A549 (cell line): ENCODE measurements around the gene DTNA. TPM values are rescaled to one million over a fixed set of nuclear protein-coding genes. Genes with fewer than 3 reads are reported as not detected.

Experiments
- ATAC-seq, 2 experiments: fragments of 200-7000 bp in 1 of 2; fragments of >200 bp in 1 of 2; cut with Nextera tagmentation in 1 of 2; cut with Tn5 transposase in 1 of 2; 3 replicates each; pipeline versions ENCODE4 v1.8.0 to v1.9.1; 2018 to 2020; ENCODE audit warnings: mild to moderate bottlenecking in 1 of 2, moderate library complexity in 1 of 2
- CTCF ChIA-PET: fragments of 300-600 bp; sonication (Branson Sonifier 250); formaldehyde crosslinking; extraction: SDS; loops from one replicate; lab custom pipeline; 2021; ENCODE audit warnings: antibody characterized with exemption, inconsistent platforms; lab: Yijun Ruan, JAX
- POLR2A ChIA-PET: fragments of 350-600 bp; formaldehyde crosslinking; extraction: SDS; loops from one replicate; lab custom pipeline; 2021; ENCODE audit warnings: antibody characterized with exemption, inconsistent platforms; lab: Yijun Ruan, JAX
- DNase-seq, 2 experiments: peaks; one replicate each; pipeline versions ENCODE4 v3.0.0 to v3.0.0-alpha.2; 2011 to 2016; ENCODE audit warnings: low read depth in 1 of 2, low spot score in 1 of 2
- FAIRE-seq: peaks from 2 replicates; lab custom pipeline; 2011; peaks lifted over from hg19 to GRCh38; lab: Jason Lieb, UNC
- H3K27ac ChIP-seq, 2 experiments: fragments of >200 bp; sonication (Bioruptor Twin); formaldehyde crosslinking; 3 replicates each; pipeline ENCODE4 v1.5.1; 2016 to 2017
- H3K4me1 ChIP-seq: fragments of >200 bp; sonication (Bioruptor Twin); formaldehyde crosslinking; 3 replicates; pipeline ENCODE4 v1.6.1; 2016
- H3K4me2 ChIP-seq: fragments of >200 bp; sonication (Bioruptor Twin); formaldehyde crosslinking; 3 replicates; pipeline ENCODE4 v1.6.1; 2016
- H3K4me3 ChIP-seq: fragments of >200 bp; sonication (Bioruptor Twin); formaldehyde crosslinking; 3 replicates; pipeline ENCODE4 v1.5.1; 2016
- H3K9me3 ChIP-seq: fragments of >200 bp; sonication (Bioruptor Twin); formaldehyde crosslinking; 3 replicates; pipeline ENCODE4 v1.6.1; 2016
- CHD4 ChIP-seq: fragments of 200-600 bp; sonication (generic); IDR thresholded peaks from 2 replicates; pipeline ENCODE4 v1.6.1; 2016; ENCODE audit warnings: antibody characterized with exemption, mild to moderate bottlenecking, borderline replicate concordance
- ESRRA ChIP-seq: fragments of 150-350 bp; IDR thresholded peaks from 2 replicates; pipeline ENCODE4 v1.6.1; 2014; ENCODE audit warnings: mild to moderate bottlenecking, low read length, borderline replicate concordance
- FOSB ChIP-seq: fragments of 250-450 bp; sonication (Bioruptor Pico); IDR thresholded peaks from 2 replicates; pipeline ENCODE4 v1.5.0; 2020; ENCODE audit warnings: mild to moderate bottlenecking, moderate library complexity
- FOXS1 ChIP-seq: fragments of 250-450 bp; sonication (Bioruptor Pico); IDR thresholded peaks from 2 replicates; pipeline ENCODE4 v1.5.0; 2020; ENCODE audit warnings: mild to moderate bottlenecking, moderate library complexity
- KDM1A ChIP-seq: fragments of 200-600 bp; sonication (generic); IDR thresholded peaks from 2 replicates; pipeline ENCODE4 v1.6.1; 2016; ENCODE audit warnings: low read depth, mild to moderate bottlenecking
- POLR2AphosphoS2 ChIP-seq: conservative IDR thresholded peaks from 2 replicates; pipeline ENCODE4 v1.6.1; 2012; ENCODE audit warnings: low read length, improper control_type of control experiment, inconsistent platforms
- RAD21 ChIP-seq, 2 experiments: fragments of >200 bp in 1 of 2; sonication (Bioruptor Twin) in 1 of 2; formaldehyde crosslinking in 1 of 2; IDR thresholded peaks in 1 of 2; conservative IDR thresholded peaks in 1 of 2; 2 replicates in 1 of 2; 3 replicates in 1 of 2; pipeline ENCODE4 v1.6.1; 2012 to 2018; ENCODE audit warnings: inconsistent platforms in 1 of 2
- RNF2 ChIP-seq: fragments of 200-600 bp; sonication (generic); IDR thresholded peaks from 2 replicates; pipeline ENCODE4 v1.6.1; 2016; ENCODE audit warnings: low read depth, mild to moderate bottlenecking, antibody characterized with exemption, moderate library complexity, borderline replicate concordance
- SMC3 ChIP-seq: fragments of >200 bp; sonication (Bioruptor Twin); formaldehyde crosslinking; IDR thresholded peaks from 3 replicates; pipeline ENCODE4 v1.6.1; 2018; ENCODE audit warnings: inconsistent platforms
- ZSCAN20 ChIP-seq: fragments of 250-450 bp; sonication (Bioruptor Pico); IDR thresholded peaks from 2 replicates; pipeline ENCODE4 v1.8.0; 2022; ENCODE audit warnings: mild to moderate bottlenecking, moderate library complexity
- WGBS: methylation state at CpG from one replicate; pipeline ENCODE4 v1.1.6; 2017; ENCODE audit errors: missing lambda C conversion rate; 5-methylcytosine and 5-hydroxymethylcytosine counted together
- polyA minus RNA-seq: library from RNA; depleted of rRNA, polyadenylated mRNA; stranded (reverse); fragments of >200 nt; gene quantifications from 2 replicates; pipeline ENCODE4 v1.2.3, GENCODE V29; 2011; rRNA and poly(A)+ RNA removed
- polyA plus RNA-seq, 4 experiments: library from polyadenylated mRNA; depleted of rRNA in 3 of 4; stranded (reverse); fragments of >200 nt; fragmentation: RNase III in 1 of 4; extraction: RNeasy Plus Mini Kit Qiagen cat#74134 plus additional on column Dnase treatment in 1 of 4; gene quantifications; 2 replicates in 3 of 4; 3 replicates in 1 of 4; pipeline ENCODE4 v1.2.3, GENCODE V29; 2011 to 2017
- TF ChIP-seq, protein P1 (sequence below): IDR thresholded peaks from 2 replicates; pipeline ENCODE4 v1.6.1; 2012
- TF ChIP-seq, protein P2 (sequence below): fragments of >200 bp; sonication (Bioruptor Twin); formaldehyde crosslinking; IDR thresholded peaks from 3 replicates; pipeline ENCODE4 v1.5.1; 2016
- TF ChIP-seq, protein P3 (sequence below): fragments of 450-650 bp; IDR thresholded peaks from 2 replicates; pipeline ENCODE4 v1.6.1; 2014; ENCODE audit warnings: antibody characterized with exemption
- TF ChIP-seq, protein P4 (sequence below): fragments of 250-450 bp; sonication (Bioruptor Pico); IDR thresholded peaks from 2 replicates; pipeline ENCODE4 v1.5.0; 2021; ENCODE audit warnings: mild to moderate bottlenecking, moderate library complexity, borderline replicate concordance
- TF ChIP-seq, protein P5 (sequence below): fragments of 200-600 bp; sonication (generic); IDR thresholded peaks from 2 replicates; pipeline ENCODE4 v1.6.1; 2016; ENCODE audit warnings: antibody characterized with exemption, mild to moderate bottlenecking, moderate library complexity

DTNA gene
- polyA plus RNA-seq (2011; rRNA removed) (0.12 and 0.41 TPM in 2 replicates), polyA plus RNA-seq (2017; fragmentation: RNase III; extraction: RNeasy Plus Mini Kit Qiagen cat#74134 plus additional on column Dnase treatment) (0.12 TPM in 1 of 3 replicates, not detected in the others), polyA minus RNA-seq (0.73 and 1.2 TPM in 2 replicates)
- polyA plus RNA-seq (2012; cell fraction: cytosol; rRNA removed) = 0.04 and 0.09 TPM in 2 replicates
- polyA plus RNA-seq (2012; cell fraction: nucleus; rRNA removed) = 0.17 TPM in 1 of 2 replicates, not detected in the other

DNA sequence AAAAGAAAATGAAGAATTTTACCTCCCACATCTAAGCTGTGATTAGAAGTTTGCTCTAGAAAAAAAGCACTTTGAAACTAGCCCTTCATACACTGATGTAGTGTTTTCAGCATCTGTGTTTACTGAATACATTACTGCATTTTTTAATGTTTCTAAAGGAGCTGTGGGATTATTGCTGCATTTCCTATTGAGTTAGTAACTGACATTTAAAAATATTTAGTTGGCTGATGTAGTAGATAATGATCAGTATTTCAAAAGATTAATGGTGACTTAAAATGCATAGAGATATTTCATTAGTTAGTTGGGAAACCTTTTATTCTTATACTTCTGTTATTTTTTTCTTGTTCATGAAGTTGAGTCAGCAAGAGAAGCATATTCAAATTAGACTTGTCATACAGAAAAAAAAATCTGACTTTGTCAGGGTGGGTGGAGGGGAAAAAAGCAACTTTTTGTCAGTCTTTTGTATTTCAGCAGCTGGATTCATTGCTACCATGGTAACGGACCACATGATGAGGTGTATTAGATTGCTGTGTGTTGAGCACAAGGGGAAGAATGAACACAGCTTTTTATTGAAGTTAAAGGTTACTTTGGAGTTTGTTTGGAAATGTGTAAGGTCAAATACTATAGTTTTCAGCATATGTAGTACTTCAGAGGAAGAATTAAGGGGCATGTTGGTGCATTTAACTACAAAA, at the start of gene DTNA:
Gene DTNA (plus strand): TSS at position 549 of the 692 bp plus-strand sequence. CDS start 45,679 bp downstream, outside the sequence.
- TF ChIP-seq ZSCAN20 (CRISPR knock-in tag) = no peak
- no peak for TF ChIP-seq POLR2AphosphoS2
- no peak for TF ChIP-seq CHD4
- TF ChIP-seq FOXS1 (CRISPR knock-in tag) = no peak
- Histone ChIP-seq H3K4me1 (peaks cover 33% of the 10 kb centered on the region), H3K4me3 (no peak within 1 kb of the TSS), H3K27ac (no peak within 1 kb of the TSS; a peak in 1 of 6 replicates), H3K9me3 (no peaks in the 10 kb centered on the region), H3K4me2 (peak within 1 kb of the TSS; percentile 47)
- FAIRE-seq (no peak), ATAC-seq (no peak), DNase-seq (no peak)
- ChIA-PET POLR2A (no interaction called here), CTCF (interaction anchor here (1.1 to 1.5 kb wide), 2 partner anchors 13 to 20 kb away, joined by 3 to 4 read pairs; no protein-coding TSS in a partner anchor)
- WGBS = 42% methylated on average over 1 of the region's 1 CpG

DNA sequence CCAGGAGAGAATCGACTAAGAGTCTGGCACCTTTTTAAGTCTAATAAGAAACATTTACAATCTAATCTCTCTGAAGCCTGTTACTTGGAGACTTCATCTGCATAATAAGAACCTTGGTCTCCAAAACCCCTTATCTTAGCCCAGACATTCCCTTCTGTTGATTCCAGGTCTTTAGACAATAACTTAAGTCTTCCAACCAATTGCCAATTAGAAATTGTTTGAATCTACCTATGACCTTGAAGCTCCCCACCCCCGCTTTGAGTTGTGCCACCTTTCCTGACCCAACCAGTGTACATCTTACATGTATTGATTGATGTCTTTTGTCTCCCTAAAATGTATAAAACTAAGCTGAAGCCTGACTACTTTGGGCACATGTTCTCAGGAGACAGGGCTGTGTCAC, 49.5 kb upstream of the DTNA start:
- 62% methylated on average over 2 of the region's 2 CpGs for WGBS
- FAIRE-seq (no peak), ATAC-seq (no peak), DNase-seq (no peak)
- TF ChIP-seq, protein P1, sequence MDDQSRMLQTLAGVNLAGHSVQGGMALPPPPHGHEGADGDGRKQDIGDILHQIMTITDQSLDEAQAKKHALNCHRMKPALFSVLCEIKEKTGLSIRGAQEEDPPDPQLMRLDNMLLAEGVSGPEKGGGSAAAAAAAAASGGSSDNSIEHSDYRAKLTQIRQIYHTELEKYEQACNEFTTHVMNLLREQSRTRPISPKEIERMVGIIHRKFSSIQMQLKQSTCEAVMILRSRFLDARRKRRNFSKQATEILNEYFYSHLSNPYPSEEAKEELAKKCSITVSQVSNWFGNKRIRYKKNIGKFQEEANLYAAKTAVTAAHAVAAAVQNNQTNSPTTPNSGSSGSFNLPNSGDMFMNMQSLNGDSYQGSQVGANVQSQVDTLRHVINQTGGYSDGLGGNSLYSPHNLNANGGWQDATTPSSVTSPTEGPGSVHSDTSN = no peak
- TF ChIP-seq ESRRA (no peak), KDM1A (no peak), ZSCAN20 (CRISPR knock-in tag) (no peak), RNF2 (no peak)
- Histone ChIP-seq H3K4me2 (no peak overlapping the region), H3K4me1 (peaks cover 4% of the 10 kb centered on the region; the same call in 2 of the 3 replicates), H3K27ac (no peak overlapping the region), H3K9me3 (no peaks in the 10 kb centered on the region), H3K4me3 (no peak overlapping the region)
- ChIA-PET POLR2A (no interaction called here), CTCF (interaction anchor here (0.8 to 3.8 kb wide), 12 partner anchors 9 to 126 kb away, joined by 3 to 48 read pairs (median 6); no protein-coding TSS in a partner anchor)

DNA sequence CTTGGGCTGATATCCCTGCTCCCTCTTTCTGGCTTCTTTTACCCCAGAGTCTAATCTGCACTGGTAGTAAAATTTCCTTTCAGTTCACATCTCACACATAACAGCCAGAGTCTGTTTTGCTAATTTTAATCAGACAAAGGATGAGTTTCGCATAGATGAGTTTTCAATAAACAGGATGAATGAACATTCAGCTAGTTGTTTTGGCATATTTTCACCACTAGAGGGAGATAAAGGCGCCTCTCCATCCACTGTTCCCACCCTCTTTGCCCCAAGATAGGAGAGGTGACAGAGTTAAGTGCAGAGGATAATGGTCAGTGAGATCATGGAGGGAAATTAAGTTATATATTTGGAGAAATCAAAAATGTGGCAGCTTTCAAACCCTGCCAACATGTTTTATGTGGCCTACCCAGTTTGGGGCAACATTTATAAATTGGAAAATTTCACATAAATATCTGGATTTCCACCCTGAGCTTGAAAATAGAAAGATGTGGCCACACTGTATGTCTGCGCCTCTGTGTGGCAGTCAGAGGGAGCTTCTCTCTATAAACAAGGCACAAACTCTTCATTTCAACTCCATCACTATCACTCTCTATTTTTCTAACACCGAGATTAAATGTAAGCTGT, 48.5 kb upstream of the DTNA start:
- CTCF ChIA-PET = interaction anchor here (0.6 to 3.8 kb wide), 23 partner anchors 8 to 318 kb away, joined by 3 to 48 read pairs (median 5); no protein-coding TSS in a partner anchor
- H3K27ac ChIP-seq = no peak overlapping the region
- ATAC-seq = peak; percentile 74 to 81

More for the DNA sequence above, 48.5 kb upstream of the DTNA start:
- WGBS = 20% methylated on average over 4 of the region's 4 CpGs
- H3K4me3 ChIP-seq = no peak overlapping the region
- FAIRE-seq = no peak
- TF ChIP-seq, protein P2, sequence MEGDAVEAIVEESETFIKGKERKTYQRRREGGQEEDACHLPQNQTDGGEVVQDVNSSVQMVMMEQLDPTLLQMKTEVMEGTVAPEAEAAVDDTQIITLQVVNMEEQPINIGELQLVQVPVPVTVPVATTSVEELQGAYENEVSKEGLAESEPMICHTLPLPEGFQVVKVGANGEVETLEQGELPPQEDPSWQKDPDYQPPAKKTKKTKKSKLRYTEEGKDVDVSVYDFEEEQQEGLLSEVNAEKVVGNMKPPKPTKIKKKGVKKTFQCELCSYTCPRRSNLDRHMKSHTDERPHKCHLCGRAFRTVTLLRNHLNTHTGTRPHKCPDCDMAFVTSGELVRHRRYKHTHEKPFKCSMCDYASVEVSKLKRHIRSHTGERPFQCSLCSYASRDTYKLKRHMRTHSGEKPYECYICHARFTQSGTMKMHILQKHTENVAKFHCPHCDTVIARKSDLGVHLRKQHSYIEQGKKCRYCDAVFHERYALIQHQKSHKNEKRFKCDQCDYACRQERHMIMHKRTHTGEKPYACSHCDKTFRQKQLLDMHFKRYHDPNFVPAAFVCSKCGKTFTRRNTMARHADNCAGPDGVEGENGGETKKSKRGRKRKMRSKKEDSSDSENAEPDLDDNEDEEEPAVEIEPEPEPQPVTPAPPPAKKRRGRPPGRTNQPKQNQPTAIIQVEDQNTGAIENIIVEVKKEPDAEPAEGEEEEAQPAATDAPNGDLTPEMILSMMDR = peak; percentile 60
- TF ChIP-seq, protein P3, sequence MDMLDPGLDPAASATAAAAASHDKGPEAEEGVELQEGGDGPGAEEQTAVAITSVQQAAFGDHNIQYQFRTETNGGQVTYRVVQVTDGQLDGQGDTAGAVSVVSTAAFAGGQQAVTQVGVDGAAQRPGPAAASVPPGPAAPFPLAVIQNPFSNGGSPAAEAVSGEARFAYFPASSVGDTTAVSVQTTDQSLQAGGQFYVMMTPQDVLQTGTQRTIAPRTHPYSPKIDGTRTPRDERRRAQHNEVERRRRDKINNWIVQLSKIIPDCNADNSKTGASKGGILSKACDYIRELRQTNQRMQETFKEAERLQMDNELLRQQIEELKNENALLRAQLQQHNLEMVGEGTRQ = no peak
- TF ChIP-seq RAD21 (conservative IDR thresholded peaks at IDR 0.05 in 1 of 2, IDR thresholded peaks at IDR 0.05 in 1 of 2) (peak; percentile 46 to 50), SMC3 (peak; percentile 56), FOSB (CRISPR knock-in tag) (no peak)
- TF ChIP-seq, protein P4, sequence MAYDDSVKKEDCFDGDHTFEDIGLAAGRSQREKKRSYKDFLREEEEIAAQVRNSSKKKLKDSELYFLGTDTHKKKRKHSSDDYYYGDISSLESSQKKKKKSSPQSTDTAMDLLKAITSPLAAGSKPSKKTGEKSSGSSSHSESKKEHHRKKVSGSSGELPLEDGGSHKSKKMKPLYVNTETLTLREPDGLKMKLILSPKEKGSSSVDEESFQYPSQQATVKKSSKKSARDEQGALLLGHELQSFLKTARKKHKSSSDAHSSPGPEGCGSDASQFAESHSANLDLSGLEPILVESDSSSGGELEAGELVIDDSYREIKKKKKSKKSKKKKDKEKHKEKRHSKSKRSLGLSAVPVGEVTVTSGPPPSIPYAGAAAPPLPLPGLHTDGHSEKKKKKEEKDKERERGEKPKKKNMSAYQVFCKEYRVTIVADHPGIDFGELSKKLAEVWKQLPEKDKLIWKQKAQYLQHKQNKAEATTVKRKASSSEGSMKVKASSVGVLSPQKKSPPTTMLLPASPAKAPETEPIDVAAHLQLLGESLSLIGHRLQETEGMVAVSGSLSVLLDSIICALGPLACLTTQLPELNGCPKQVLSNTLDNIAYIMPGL (CRISPR knock-in tag) = no peak
- TF ChIP-seq, protein P5, sequence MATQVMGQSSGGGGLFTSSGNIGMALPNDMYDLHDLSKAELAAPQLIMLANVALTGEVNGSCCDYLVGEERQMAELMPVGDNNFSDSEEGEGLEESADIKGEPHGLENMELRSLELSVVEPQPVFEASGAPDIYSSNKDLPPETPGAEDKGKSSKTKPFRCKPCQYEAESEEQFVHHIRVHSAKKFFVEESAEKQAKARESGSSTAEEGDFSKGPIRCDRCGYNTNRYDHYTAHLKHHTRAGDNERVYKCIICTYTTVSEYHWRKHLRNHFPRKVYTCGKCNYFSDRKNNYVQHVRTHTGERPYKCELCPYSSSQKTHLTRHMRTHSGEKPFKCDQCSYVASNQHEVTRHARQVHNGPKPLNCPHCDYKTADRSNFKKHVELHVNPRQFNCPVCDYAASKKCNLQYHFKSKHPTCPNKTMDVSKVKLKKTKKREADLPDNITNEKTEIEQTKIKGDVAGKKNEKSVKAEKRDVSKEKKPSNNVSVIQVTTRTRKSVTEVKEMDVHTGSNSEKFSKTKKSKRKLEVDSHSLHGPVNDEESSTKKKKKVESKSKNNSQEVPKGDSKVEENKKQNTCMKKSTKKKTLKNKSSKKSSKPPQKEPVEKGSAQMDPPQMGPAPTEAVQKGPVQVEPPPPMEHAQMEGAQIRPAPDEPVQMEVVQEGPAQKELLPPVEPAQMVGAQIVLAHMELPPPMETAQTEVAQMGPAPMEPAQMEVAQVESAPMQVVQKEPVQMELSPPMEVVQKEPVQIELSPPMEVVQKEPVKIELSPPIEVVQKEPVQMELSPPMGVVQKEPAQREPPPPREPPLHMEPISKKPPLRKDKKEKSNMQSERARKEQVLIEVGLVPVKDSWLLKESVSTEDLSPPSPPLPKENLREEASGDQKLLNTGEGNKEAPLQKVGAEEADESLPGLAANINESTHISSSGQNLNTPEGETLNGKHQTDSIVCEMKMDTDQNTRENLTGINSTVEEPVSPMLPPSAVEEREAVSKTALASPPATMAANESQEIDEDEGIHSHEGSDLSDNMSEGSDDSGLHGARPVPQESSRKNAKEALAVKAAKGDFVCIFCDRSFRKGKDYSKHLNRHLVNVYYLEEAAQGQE = no peak
- DNase-seq = peak; percentile 25 to 29
- no peak overlapping the region for H3K4me2 ChIP-seq
- H3K9me3 ChIP-seq = no peaks in the 10 kb centered on the region
- POLR2A ChIA-PET = no interaction called here
- peaks cover 4% of the 10 kb centered on the region; the same call in 2 of the 3 replicates for H3K4me1 ChIP-seq
